Parathyroid adenoma (tissue), 2 donors: ENCODE data around the gene RAB43.

Experiments
- H2AFZ ChIP-seq: fragments of 300-600 bp; sonication (generic); one replicate; pipeline ENCODE4 v1.7.0; 2017; ENCODE audit warnings: antibody characterized with exemption, mild to moderate bottlenecking
- H3K27ac ChIP-seq: fragments of 300-600 bp; sonication (generic); one replicate; pipeline ENCODE4 v1.7.0; 2017
- H3K27me3 ChIP-seq: fragments of 300-600 bp; sonication (generic); one replicate; pipeline ENCODE4 v1.7.0; 2017; ENCODE audit warnings: low read length; ENCODE audit not compliant: control insufficient read depth, insufficient read depth
- H3K36me3 ChIP-seq: fragments of 300-600 bp; sonication (generic); one replicate; pipeline ENCODE4 v1.7.0; 2017; ENCODE audit warnings: low read length; ENCODE audit not compliant: control insufficient read depth, insufficient read depth
- H3K4me1 ChIP-seq: fragments of 300-600 bp; sonication (generic); one replicate; pipeline ENCODE4 v1.7.0; 2017; ENCODE audit warnings: control low read depth
- H3K4me2 ChIP-seq: fragments of 300-600 bp; sonication (generic); one replicate; pipeline ENCODE4 v1.7.0; 2017; ENCODE audit warnings: low read length
- H3K4me3 ChIP-seq: fragments of 300-600 bp; sonication (generic); one replicate; pipeline ENCODE4 v1.7.0; 2017; ENCODE audit warnings: low read depth, low read length
- H3K79me2 ChIP-seq: fragments of 300-600 bp; sonication (generic); one replicate; pipeline ENCODE4 v1.7.0; 2017; ENCODE audit warnings: control low read depth
- H3K9ac ChIP-seq: fragments of 300-600 bp; sonication (generic); one replicate; pipeline ENCODE4 v1.7.0; 2017; ENCODE audit warnings: mild to moderate bottlenecking
- H3K9me3 ChIP-seq: fragments of 300-600 bp; sonication (generic); one replicate; pipeline ENCODE4 v1.7.0; 2017; ENCODE audit warnings: low read length; ENCODE audit not compliant: control insufficient read depth
- TF ChIP-seq, protein P1 (sequence below): fragments of 300-600 bp; sonication (generic); IDR thresholded peaks from one replicate; pipeline ENCODE4 v1.7.0; 2017; ENCODE audit warnings: antibody characterized with exemption, mild to moderate bottlenecking
- donor health status: primary hyperparathyroidism.

The RAB43 gene

DNA sequence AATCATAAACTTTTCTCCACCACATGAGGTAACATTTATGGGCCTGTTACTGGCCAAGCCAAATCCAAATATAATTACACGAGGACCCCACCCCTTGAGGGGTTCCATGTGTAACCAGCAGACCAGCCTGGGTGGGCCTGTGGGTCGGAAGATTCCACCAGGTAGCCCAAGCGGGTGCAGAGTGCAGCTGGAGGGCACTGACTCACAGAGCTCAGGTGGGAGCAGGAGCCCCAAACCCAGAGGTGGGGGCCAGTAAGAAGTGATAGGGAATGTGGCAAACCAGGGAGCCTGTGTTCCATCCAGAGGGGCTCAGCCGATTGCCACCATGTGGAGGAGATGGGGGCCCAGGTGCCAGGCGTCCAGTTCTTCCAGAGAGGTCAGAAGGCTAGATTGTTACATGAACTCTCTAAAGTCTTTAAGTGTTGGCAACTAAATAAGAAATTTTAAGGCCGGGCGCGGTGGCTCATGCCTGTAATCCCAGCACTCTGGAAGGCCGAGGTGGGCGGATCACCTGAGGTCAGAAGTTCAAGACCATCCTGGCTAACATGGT lies 58.4 kb downstream of the RAB43 start:
- peaks cover 8% of the 10 kb centered on the region for H3K4me1 ChIP-seq
- no peak overlapping the region for H3K27ac ChIP-seq
- TF ChIP-seq, protein P1, sequence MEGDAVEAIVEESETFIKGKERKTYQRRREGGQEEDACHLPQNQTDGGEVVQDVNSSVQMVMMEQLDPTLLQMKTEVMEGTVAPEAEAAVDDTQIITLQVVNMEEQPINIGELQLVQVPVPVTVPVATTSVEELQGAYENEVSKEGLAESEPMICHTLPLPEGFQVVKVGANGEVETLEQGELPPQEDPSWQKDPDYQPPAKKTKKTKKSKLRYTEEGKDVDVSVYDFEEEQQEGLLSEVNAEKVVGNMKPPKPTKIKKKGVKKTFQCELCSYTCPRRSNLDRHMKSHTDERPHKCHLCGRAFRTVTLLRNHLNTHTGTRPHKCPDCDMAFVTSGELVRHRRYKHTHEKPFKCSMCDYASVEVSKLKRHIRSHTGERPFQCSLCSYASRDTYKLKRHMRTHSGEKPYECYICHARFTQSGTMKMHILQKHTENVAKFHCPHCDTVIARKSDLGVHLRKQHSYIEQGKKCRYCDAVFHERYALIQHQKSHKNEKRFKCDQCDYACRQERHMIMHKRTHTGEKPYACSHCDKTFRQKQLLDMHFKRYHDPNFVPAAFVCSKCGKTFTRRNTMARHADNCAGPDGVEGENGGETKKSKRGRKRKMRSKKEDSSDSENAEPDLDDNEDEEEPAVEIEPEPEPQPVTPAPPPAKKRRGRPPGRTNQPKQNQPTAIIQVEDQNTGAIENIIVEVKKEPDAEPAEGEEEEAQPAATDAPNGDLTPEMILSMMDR: no peak
- no peaks in the 10 kb centered on the region for H3K27me3 ChIP-seq
- H3K9ac ChIP-seq: no peak overlapping the region
- H3K4me2 ChIP-seq: no peak overlapping the region
- H3K9me3 ChIP-seq: no peaks in the 10 kb centered on the region
- H2AFZ ChIP-seq: no peak overlapping the region
- H3K4me3 ChIP-seq: no peak overlapping the region
- no peaks in the 10 kb centered on the region for H3K36me3 ChIP-seq
- no peaks in the 10 kb centered on the region for H3K79me2 ChIP-seq

- Histone ChIP-seq H3K9ac (no peak overlapping the region), H3K27ac (no peak overlapping the region), H3K9me3 (no peaks in the 10 kb centered on the region), H2AFZ (no peak overlapping the region), H3K79me2 (no peaks in the 10 kb centered on the region), H3K4me1 (peaks cover 9% of the 10 kb centered on the region), H3K4me3 (no peak overlapping the region), H3K4me2 (no peak overlapping the region), H3K27me3 (no peaks in the 10 kb centered on the region), H3K36me3 (no peaks in the 10 kb centered on the region)
- TF ChIP-seq, protein P1: no peak
Observed at GRCh38 chr3:129061888-129062834, 59.4 kb downstream of the RAB43 start.

GRCh38 chr3:129061023-129061887 lies 60.3 kb downstream of the RAB43 start:
- no peaks in the 10 kb centered on the region for H3K36me3 ChIP-seq
- no peak overlapping the region for H3K4me2 ChIP-seq
- no peak overlapping the region for H3K4me3 ChIP-seq
- peaks cover 9% of the 10 kb centered on the region for H3K4me1 ChIP-seq
- H3K9ac ChIP-seq: no peak overlapping the region
- H3K27me3 ChIP-seq: no peaks in the 10 kb centered on the region
- H3K27ac ChIP-seq: no peak overlapping the region
- TF ChIP-seq, protein P1: no peak
- H2AFZ ChIP-seq: no peak overlapping the region
- no peaks in the 10 kb centered on the region for H3K9me3 ChIP-seq
- H3K79me2 ChIP-seq: no peaks in the 10 kb centered on the region

DNA sequence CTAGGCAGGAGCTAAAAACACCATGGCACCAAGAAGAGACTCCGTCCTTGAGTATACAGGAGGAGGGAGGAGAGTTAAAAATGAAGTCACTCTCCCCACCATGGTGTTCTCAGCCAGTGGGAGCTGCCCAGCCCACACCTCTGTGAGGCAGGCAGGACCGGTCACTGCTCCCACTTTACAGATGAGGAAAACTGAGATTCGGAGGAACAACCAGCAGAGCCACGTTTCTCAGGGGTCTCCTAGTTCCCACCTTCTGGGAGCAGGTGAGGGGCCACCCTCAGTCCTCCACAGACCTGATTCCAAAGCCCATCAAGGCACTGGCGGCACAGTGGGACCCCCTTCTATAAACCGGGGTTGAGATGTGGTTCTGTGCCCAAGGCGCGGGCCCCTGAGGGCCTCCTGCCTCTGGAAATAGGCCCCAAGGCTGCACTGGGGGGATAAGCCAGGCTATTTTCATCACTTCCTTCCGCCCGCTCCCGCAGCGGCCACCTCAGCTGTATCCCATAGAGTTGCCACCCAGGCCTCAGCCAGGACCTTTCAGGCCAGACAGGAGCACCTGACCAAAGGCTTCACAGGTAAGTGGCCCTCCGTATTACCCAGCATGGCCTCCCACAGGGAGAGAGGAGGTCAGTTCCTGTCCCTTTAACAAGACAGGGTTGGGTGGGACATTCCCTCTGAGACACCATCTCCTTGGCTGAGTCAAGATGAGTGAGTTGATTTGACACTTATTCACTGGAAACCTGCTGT lies 61.2 kb downstream of the RAB43 start, which contains the start of gene GP9:
Gene GP9, plus strand, starts transcription at position 504 of the 747 bp plus-strand sequence. CDS start 961 bp downstream, outside the sequence.
- H3K79me2 ChIP-seq: no peaks in the 10 kb centered on the region
- H3K27ac ChIP-seq: no peak within 1 kb of the TSS

More for the DNA sequence above, 61.2 kb downstream of the RAB43 start, which contains the start of gene GP9:
- Histone ChIP-seq H3K36me3 (no peaks in the 10 kb centered on the region), H3K27me3 (no peaks in the 10 kb centered on the region), H3K4me3 (no peak within 1 kb of the TSS), H3K4me1 (peaks cover 9% of the 10 kb centered on the region), H3K9me3 (no peaks in the 10 kb centered on the region), H3K4me2 (no peak within 1 kb of the TSS), H2AFZ (no peak within 1 kb of the TSS), H3K9ac (no peak within 1 kb of the TSS)
- TF ChIP-seq, protein P1: no peak
